GM10266 (cell line): ENCODE results near the gene C1orf159.
"Not testable (repeated sequence)": the region's sequence is repeated elsewhere in the genome, so short reads cannot be mapped to it uniquely, and the experiment has no call there.

Source experiments
- DNase-seq: peaks from one replicate; pipeline ENCODE4 v3.0.0; 2012; ENCODE audit errors: extremely low spot score
- TF ChIP-seq, protein P1 (sequence below): IDR thresholded peaks from 2 replicates; pipeline ENCODE4 v1.5.1; 2012; ENCODE audit warnings: mild to moderate bottlenecking, low read depth; ENCODE audit not compliant: control insufficient read depth, insufficient read depth; ENCODE audit errors: missing control alignments

C1orf159 gene

DNA sequence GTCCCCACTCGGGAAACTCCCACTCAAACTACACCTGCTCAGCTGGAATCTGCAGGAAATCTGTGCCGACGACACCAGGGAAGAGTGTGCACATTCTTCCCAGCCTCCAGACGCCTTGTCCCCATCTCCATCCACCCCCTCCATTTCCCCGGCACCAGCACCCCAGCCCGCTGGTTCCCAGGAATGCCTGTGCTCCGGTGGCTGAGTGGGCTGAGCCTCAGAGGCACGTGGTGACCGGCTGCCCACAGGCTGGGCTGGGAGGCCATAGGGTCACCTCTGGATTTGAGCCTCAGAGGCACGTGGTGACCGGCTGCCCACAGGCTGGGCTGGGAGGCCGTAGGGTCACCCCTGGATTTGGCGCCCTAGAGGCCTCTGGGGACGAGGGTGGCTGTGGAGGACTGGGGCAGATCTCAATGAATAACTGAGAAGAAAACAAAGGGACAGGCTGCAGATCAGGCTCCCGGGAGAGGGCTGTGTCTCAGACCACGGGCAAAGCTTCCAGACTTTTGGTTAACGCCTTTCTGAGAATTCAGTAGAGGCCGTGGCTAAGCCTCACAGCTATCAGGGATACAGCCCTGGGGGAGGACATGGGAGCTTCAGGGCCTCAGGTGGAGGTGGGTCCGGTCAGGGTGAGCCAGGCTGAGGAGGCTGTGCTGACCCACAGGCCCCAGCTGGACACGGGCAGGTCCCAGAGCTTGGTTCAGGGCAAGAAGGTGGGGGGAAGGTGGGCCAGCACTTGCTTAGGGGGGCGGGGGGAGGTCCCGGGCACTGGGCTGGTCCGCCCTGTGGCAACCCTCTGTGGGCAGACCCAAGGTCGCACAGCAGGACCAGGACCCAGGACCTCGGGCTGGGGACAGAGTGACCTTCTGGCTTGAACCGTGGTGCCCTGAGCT is 40.5 kb upstream of the C1orf159 start:
- TF ChIP-seq, protein P1, sequence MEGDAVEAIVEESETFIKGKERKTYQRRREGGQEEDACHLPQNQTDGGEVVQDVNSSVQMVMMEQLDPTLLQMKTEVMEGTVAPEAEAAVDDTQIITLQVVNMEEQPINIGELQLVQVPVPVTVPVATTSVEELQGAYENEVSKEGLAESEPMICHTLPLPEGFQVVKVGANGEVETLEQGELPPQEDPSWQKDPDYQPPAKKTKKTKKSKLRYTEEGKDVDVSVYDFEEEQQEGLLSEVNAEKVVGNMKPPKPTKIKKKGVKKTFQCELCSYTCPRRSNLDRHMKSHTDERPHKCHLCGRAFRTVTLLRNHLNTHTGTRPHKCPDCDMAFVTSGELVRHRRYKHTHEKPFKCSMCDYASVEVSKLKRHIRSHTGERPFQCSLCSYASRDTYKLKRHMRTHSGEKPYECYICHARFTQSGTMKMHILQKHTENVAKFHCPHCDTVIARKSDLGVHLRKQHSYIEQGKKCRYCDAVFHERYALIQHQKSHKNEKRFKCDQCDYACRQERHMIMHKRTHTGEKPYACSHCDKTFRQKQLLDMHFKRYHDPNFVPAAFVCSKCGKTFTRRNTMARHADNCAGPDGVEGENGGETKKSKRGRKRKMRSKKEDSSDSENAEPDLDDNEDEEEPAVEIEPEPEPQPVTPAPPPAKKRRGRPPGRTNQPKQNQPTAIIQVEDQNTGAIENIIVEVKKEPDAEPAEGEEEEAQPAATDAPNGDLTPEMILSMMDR, result no peak
- DNase-seq, result no peak

DNA sequence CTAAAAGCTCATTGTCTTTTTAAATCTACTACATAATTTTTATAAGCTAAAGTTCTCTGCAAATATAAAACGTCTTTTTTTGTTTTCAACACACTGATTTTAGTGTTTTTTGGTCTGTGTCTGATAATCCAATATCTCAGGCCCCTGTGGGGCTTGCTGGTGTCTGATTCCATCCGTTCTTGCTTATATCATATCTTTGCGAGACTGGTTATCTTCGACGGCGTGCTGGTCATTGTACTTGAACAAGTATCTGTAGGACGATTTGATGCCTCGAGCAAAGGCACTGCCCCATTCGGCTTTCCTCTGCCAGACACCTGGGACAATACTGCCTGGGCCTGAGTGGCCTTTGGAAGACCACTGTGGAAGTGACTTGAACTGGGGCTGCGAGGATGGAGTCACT is 39.4 kb upstream of the C1orf159 start:
- DNase-seq, result no peak
- TF ChIP-seq, protein P1, result no peak

DNA sequence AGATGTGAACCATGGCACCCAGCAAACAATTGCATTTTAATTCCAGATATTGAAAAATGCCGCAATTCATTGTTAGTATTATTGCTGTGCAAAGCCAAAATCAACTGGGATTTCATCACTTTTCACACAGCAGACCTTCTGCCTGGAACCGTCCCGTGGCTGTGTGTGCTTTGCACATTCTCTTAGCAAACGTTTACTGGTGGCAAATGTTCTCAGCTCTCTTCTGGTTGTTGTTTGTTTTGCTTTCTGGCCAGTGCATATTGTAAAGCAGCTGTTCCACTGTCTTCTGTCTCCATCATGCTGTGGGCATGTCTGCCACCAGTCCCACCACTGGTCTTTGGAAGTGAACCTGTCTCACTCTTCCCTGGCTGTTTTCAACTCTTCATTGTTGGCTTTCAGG is 38.0 kb upstream of the C1orf159 start:
- TF ChIP-seq, protein P1, result no peak
- DNase-seq, result no peak

DNA sequence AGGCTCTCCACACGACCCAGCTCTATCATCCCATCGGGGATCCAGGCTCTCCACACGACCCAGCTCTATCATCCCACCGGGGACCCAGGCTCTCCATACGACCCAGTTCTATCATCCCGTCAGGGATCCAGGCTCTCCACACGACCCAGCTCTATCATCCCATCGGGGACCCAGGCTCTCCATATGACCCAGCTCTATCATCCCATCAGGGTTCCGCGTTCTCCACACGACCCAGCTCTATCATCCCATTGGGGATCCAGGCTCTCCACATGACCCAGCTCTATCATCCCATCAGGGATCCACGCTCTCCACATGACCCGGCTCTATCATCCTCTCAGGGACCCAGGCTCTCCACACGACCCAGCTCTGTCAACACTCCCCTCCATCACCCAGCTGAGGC is 37.3 kb upstream of the C1orf159 start:
- DNase-seq, result not testable (repeated sequence)

DNA sequence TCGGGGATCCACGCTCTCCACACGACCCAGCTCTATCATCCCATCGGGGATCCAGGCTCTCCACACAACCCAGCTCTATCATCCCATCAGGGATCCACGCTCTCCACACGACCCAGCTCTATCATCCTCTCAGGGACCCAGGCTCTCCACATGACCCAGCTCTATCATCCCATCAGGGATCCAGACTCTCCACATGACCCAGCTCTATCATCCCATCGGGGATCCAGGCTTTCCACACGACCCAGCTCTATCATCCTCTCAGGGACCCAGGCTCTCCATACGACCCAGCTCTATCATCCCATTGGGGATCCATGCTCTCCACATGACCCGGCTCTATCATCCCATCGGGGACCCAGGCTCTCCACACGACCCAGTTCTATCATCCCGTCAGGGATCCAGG is 36.5 kb upstream of the C1orf159 start:
- DNase-seq, result not testable (repeated sequence)

DNA sequence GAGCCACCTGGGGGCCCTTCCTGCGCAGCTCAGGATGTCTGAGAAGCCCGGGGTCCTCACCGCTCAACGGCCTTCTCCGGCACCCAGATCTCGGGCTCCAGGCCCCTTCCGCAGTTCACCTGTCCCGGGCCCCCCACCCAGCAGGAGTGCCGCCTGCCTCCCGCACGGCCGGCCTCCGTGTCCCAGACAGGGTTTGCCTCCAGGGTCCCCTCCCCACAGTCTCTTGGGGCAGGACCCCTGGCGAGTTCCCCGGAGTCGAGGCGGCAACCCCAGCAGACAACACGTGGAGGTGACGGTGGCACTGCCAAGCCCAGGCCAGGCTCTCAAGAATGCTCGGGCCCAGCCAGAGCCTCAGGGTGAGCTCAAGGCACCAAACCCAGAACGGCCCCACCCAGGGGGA is 35.4 kb upstream of the C1orf159 start:
- no peak for DNase-seq
- TF ChIP-seq, protein P1, result no peak

DNA sequence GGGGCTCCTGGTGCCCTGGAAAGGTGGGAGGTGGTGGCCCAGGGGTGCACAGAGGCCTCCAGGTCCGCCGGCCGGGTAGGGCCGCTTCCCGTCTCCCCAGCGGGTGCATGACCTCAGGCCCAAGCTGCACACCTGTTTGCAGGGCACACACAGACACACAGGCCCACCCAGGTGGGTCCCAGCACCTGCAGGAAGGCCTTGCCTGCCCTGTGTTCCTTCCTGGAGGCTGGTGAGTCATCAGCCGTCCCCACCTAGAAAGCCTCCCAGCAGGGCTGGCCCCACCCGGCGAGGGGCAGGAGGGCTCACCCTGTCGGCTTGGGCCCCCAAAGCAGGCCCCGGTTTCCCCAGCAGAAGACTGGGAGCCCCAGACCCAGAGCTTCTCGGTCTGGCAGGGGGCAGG is 34.2 kb upstream of the C1orf159 start:
- no peak for DNase-seq
- TF ChIP-seq, protein P1, result no peak

DNA sequence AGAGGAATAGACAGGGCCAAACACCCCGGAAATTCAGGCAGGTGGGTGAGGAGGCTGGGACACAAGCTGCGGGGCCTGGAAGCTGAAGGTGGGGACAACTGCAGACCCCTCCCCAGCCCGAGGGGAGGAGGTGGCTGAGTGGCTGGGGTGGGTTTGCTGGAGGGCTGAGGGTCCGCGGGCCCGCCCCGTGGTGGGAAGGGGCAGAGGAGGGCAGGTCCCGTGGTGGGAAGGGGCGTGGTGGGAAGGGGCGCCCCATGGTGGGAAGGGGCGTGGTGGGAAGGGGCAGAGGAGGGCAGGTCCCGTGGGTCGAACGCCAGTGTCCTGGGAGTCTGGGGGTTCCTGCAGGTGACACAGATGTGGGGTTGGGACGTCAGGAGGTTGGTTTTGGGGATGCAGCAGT is 33.5 kb upstream of the C1orf159 start:
- no peak for DNase-seq

More for the DNA sequence above, 33.5 kb upstream of the C1orf159 start:
- TF ChIP-seq, protein P1, result no peak
